ENCODE data around the gene SPTBN1.

DNA sequence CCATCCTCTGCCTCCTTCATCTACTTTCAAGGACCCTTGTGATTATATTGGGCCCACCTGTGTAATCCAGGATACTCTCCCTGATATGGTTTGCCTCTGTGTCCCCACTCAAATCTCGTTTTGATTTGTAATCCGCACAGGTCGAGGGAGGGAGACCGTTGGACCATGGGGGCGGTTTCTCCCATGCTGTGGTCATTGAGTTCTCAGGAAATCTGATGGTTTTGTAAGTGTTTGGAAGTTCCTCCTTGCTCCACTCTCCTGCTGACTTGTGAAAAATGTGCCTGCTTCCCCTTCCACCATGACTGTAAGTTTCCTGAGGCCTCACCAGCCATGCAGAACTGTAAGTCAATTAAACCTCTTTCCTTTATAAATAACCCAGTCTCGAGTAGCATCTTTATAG lies 225.3 kb downstream of the SPTBN1 start:
- TF ChIP-seq, protein P1, sequence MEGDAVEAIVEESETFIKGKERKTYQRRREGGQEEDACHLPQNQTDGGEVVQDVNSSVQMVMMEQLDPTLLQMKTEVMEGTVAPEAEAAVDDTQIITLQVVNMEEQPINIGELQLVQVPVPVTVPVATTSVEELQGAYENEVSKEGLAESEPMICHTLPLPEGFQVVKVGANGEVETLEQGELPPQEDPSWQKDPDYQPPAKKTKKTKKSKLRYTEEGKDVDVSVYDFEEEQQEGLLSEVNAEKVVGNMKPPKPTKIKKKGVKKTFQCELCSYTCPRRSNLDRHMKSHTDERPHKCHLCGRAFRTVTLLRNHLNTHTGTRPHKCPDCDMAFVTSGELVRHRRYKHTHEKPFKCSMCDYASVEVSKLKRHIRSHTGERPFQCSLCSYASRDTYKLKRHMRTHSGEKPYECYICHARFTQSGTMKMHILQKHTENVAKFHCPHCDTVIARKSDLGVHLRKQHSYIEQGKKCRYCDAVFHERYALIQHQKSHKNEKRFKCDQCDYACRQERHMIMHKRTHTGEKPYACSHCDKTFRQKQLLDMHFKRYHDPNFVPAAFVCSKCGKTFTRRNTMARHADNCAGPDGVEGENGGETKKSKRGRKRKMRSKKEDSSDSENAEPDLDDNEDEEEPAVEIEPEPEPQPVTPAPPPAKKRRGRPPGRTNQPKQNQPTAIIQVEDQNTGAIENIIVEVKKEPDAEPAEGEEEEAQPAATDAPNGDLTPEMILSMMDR (IDR thresholded peaks at IDR 0.05) = no peak
- no peak for TF ChIP-seq POLR2A (IDR thresholded peaks at IDR 0.05)
